ENCODE data around the gene ZNF865.

DNA sequence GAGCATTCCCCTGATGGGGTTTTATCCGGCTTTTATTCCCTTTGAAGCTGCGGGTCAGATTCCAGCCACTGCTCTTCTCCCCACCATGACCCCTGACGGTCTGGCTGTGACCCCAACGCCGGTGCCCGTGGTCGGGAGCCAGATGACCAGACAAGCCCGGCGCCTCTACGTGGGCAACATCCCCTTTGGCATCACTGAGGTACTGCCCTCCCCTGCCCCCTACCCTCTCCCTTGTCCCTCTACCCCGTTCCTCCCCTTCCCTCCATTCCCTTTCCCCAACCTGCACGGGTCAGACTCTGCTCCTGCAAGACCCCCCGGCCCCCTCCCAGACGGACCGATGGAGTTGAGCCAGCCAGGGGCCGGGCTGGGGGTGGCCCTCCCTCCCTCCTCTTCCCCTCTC is 55.5 kb downstream of the ZNF865 start:
- TF ChIP-seq, protein P1, sequence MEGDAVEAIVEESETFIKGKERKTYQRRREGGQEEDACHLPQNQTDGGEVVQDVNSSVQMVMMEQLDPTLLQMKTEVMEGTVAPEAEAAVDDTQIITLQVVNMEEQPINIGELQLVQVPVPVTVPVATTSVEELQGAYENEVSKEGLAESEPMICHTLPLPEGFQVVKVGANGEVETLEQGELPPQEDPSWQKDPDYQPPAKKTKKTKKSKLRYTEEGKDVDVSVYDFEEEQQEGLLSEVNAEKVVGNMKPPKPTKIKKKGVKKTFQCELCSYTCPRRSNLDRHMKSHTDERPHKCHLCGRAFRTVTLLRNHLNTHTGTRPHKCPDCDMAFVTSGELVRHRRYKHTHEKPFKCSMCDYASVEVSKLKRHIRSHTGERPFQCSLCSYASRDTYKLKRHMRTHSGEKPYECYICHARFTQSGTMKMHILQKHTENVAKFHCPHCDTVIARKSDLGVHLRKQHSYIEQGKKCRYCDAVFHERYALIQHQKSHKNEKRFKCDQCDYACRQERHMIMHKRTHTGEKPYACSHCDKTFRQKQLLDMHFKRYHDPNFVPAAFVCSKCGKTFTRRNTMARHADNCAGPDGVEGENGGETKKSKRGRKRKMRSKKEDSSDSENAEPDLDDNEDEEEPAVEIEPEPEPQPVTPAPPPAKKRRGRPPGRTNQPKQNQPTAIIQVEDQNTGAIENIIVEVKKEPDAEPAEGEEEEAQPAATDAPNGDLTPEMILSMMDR (IDR thresholded peaks at IDR 0.05): no peak
- no peak for TF ChIP-seq EZH2 (IDR thresholded peaks at IDR 0.05)

All from neural progenitor cell (in vitro differentiated cells).